COR-L47 (cell line): ENCODE measurements around the gene SCTR.

Experiments used
- DNase-seq: peaks from one replicate; lab custom pipeline; 2025; lab: John Stamatoyannopoulos, UW

The SCTR gene

DNA sequence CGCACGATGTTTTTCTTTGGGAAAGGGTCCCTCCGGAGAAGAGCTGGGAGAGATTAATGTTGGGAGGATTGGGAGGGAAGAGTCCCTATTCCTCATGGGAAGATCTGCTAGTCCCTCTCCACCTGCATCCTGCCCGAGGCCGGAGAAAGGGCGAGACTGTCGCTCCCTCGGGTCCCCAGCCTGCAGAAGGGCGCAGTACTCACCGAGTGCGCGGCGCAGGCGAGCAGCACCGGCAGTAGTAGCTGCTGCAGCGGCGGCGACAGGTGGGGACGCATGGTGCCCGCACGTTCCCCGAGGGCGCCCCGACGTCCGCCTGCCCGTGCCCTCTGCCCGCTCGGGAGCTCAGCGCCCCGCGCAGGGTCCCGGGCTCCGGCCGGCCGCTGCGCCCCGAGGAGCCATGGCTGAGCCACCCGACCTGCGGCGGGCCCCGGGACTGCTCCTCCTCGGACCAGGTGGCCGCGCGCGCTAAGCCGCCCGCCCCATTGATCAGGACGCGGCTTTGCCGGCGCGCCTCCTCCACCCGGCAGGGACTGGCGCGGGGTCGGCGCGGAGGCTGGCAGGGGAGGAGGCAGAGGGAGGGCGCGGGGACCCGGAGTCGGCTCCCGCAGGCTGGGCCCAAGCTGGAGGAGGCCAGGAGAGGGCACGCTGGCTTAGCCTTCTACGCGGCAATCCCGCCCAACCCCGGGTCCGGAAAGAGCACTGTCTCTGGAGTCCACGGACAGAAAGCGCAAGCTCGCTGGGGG is at the start of gene SCTR:
Gene SCTR, minus strand, starts transcription at position 532 of the 743 bp plus-strand sequence. Its CDS starts 257 bp downstream, at position 275.
- DNase-seq = peak; percentile 6

DNA sequence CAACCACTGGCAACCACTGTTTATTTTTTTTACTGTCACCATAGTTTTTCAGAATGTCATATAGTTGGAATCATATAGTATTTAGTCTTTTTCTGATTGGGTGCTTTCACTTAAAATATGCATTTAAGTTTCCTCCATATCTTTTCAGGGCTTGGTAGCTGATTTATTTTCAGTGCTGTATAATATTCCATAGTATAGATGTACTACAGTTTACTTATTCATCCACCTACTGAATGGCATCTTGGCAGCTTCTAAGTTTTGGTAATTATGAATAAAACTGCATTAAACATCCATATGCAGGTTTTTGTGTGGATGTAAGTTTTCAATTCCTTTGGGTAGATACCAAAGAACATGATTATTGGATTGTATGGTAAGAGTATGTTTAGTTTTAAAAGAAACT is 43.0 kb upstream of the SCTR start:
- no peak for DNase-seq

DNA sequence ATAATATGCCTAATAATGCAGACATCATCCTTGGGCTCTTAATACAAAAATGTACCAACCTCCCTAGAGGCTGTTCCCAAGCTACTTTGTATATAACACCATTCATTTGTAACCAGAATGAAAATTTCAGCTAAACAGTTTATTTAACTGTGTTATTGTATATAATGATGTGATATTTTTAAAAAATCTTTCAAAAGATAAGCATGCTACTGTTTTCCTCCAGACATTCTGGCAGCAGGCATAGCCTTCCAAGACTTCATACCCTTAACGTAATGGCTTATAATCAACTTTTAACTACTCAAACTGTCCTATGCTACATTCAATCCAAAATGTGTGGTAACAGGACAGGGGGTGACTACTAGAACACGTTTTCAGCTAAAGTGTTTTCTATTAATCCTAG is 41.2 kb upstream of the SCTR start:
- no peak for DNase-seq

DNA sequence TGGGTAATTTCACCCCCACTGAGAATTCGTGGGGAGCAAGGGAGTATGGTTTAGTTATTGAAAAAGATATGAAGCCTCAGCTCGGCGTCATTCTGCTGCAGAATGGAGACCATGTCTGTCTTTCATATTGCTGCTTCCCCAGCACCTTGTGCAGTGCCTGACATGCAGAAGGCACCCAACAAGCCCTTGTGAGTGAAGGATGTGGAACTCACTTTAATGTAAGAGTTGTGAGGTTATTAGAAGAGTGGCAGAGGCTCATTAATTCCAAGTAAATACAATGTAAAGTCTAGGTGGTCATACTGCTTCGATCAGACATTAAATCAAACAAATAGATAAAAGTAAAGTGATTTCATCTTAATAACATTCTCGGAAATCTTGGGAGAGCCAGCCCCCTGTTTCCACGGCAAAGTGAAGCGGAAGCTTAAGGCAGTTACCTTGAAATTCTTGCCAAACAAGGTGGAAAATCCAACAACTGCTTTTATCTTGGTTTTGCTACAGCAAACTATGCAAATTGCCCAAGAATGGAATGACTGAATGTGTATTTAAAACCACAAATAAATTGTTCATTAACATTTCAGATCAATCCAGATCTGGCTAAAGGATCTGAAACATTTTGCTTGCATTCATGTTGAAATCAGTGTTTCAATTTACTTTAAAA is 29.5 kb upstream of the SCTR start:
- DNase-seq = no peak

- DNase-seq = no peak
Measured at GRCh38 chr2:119552902-119553301, 28.6 kb upstream of the SCTR start.

DNA sequence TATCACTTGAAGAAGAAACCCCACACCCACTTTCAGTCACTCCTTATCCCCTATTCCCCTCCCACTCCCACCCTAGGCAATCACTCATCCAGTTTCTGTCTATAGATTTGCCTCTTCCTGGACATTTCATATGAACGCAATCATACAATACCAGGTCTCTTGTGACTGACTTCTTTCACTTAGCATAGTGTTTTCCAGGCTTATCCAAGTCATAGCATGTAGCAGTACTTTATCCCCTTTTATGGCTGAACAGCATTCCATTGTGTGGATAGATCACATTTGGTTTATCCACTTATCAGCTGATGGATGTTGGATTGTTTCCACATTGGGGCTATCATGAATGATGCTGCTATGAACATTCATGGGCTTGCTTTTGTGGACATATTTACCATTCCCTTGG is 26.6 kb upstream of the SCTR start:
- DNase-seq = no peak

GRCh38 chr2:119550346-119550745 is 26.1 kb upstream of the SCTR start:
- DNase-seq = no peak

DNA sequence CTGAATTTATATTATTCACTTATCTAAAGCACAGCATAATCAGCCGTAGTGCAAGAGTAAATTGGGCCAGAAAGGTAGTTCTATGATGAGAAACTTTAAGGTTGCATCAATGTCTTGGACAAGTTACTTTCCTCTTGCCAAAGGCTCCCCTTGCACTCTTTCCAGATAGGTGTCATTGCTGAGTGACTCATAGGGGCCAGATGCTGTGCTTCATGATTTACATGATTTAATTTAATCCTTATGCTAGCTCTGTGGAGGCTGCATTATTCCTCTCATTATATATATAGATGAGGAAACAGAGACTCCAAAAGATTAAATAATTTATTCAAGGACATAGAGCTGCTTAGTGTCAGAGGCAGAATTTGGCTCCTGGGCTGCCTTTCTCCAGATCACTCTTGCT is 25.0 kb upstream of the SCTR start:
- no peak for DNase-seq

- no peak for DNase-seq
Measured at GRCh38 chr2:119548516-119549120, 24.3 kb upstream of the SCTR start.

DNA sequence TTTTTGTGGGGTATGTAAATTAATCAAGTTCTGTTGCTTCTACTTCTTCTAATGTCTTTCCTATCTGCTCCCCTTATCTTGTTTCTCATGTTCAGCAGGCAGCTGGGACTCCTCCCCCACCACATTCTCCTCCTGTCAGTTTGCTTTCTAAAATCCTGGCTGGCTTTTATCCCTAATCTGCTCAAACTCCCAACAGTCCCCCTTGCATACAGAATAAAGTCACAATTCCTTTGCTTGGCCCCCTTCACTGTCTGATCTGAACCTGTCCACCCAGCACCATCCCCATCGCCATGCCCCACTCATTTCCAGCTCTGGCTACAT is 22.1 kb upstream of the SCTR start:
- no peak for DNase-seq

DNA sequence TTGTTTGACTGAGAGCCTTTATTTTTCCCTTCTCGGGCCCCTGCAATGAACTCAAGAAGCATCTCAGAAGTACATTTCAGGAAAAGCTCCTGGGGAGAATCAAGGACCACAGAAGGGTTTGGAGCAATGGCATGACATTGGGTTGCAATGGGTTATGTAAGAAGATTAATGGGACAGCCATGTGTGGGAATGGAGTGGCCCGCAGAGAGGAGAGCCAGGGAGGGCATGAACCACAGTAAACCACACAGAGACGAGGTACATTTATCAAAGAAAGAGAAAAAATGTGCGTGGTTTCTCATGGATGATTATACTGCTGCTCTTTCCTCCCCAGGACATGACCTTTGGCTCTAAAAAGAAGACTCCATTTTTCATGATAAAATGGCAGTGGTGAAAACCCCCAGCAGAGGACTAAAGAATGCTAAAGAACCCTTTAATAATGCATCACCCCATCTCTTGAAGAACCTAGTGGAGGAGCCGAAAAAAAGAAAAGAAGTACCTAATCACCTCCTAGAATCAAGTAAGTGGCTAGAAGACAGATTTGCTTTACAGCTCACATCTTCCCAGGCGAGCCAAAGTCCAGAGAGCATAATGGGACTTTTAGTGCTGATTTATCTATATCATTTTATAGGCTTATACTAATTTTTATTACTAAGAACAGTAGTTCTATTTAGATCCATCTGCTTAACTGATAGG is 21.6 kb upstream of the SCTR start:
- DNase-seq = no peak

GRCh38 chr2:119544939-119545475 is 20.7 kb upstream of the SCTR start:
- no peak for DNase-seq

- peak; percentile 60 for DNase-seq
Measured at GRCh38 chr2:119544075-119544938, 20.0 kb upstream of the SCTR start, which contains the start of gene CFAP221. Gene CFAP221 (plus strand): TSS chr2:119544449. CDS start chr2:119546132, 1,683 bp downstream.

DNA sequence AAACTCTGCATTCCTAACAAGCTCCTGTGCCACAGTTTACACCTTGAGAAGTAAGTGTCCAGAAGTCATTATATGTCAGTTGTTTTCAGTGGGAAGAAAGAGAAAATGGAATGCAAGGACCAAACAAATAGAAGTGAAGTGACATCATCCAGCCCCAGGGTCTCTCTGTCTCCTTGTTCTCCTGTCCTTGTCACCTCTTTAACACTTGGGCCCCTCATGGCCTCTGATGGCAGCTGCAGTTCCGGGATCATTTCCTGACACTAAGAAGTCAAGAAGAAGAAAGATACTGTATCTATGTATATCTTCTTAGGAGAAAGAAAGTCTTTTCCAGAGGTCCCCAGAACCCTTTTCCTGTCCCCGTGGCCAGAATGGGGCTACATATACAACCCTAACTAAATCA is 17.2 kb upstream of the SCTR start:
- DNase-seq = no peak

DNA sequence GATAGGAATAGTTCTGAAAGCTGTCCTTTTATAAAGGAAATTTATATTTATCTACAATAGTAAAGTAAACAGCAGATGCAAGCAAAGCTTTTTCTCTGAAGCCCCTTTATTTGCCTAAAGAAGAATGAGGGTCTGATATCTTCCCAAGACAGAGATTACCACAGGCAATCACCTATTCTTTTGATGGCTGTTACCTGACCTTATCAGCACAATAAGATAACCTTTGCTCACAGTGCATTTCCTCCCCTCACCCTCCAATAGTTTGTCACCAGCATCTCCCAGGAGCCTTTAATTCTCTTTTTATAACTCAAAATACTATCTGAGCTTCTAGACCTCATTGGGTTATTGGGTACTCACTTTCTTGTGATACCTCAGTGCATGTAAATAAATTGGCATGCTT is 13.5 kb upstream of the SCTR start:
- DNase-seq = no peak

- no peak for DNase-seq
Measured at GRCh38 chr2:119536707-119537106, 12.4 kb upstream of the SCTR start.

DNA sequence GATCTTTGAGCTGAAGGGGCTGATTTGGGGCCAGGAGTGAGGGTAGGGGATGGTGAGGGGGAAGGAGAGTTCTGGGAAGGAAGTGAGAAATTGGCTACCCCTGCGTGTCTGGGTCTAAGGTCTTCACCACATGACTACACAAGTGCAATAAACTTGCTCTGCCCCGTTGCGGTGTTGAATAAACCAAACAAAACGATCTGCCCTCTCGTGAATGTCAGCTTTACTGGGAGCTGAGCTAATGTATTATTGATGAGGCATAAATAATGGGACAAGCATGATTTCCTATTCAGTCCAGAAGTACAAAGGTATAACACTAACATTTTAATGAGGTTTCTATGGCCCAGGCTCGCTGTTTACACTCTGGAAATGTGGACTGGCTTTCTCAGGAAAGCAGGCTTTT is 11.9 kb upstream of the SCTR start:
- no peak for DNase-seq

DNA sequence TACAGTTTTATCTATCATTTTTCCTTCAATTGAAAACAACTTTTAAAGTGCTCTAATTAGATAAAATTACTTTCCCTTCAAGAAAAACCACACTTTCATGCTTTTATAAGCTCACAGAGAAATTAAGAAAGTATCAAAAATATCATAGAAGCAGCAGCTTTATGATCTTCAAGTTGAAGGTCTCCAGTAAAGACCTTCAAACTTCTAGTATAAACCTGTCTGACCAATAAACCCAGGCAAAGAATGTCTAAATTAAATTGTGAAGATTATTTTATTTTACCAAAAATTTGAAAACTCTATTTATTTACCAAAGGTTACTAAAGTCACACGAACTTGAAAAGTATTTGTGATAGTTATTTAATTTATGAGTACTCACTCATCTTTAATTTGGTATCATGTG is 9.3 kb upstream of the SCTR start:
- no peak for DNase-seq

GRCh38 chr2:119531292-119531691 is 7.0 kb upstream of the SCTR start:
- DNase-seq = peak; percentile 11

GRCh38 chr2:119527999-119528398 is 3.7 kb upstream of the SCTR start:
- no peak for DNase-seq

DNA sequence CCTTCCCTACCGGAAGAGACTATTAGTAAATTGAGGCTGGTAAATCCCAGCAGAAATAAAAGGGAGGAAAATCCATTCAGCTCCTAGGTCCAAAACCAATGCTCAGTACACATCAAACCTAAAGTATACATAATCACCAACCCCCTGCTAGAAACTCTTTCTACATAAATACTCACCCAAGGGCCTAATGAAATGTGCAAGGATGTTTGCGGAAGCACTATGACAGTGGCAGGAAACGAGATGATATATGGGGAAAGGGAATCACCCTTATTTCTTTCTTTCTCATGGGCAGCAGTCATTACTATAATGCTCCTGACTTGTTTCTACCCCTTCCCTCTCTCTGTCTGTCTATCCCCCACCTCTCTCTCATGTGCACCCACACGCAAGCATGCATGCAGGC is 1.3 kb upstream of the SCTR start:
- no peak for DNase-seq
